ENCODE measurements around the gene SSH3. TPM values are rescaled to one million over a fixed set of nuclear protein-coding genes. Genes with fewer than 3 reads are reported as not detected.
A peak's percentile ranks its signal among the peaks of the same experiment; 100 is the strongest.
"Not testable (repeated sequence)": the region's sequence is repeated elsewhere in the genome, so short reads cannot be mapped to it uniquely, and the experiment has no call there.

Gene SSH3
- total RNA-seq = 10 to 100 TPM in 1 of 2 donors, 1 to 10 TPM in 1; 7.1 to 14.7 TPM
- 10 to 100 TPM; 14.2 to 21.5 TPM for polyA plus RNA-seq (ENCODE audit: insufficient read length in 2 of 2)
- long read RNA-seq, donor 1 = 0 reads
- long read RNA-seq, donor 2 = 0 reads
- long read RNA-seq, donor 3 = 0 reads
- long read RNA-seq, donor 4, partial matches to known transcripts = 9 of 11 reads
- long read RNA-seq, donor 4, other reads (novel, unspliced or antisense) = 0 of 11 reads

GRCh38 chr11:67303132-67303834 is at the start of gene SSH3:
Gene SSH3 (plus strand): TSS chr11:67303530. CDS start chr11:67303626, 96 bp downstream.
- peak within 1 kb of the TSS; percentile 49 for H3K4me3 ChIP-seq (ENCODE audit: low read depth, low read length)

GRCh38 chr11:67253872-67254624 is 49.3 kb upstream of the SSH3 start:
- peak in 1 of 6 donors; percentile 32 for DNase-seq (ENCODE audit: low read depth in 4 of 6, low spot score in 6 of 6)
- WGBS (ENCODE audit: insufficient coverage) = 96% methylated on average over 14 of the region's 14 CpGs
- Histone ChIP-seq H3K27me3 (ENCODE audit: control insufficient read depth, insufficient read depth, low read length) (no peaks in the 10 kb centered on the region), H3K4me1 (ENCODE audit: control insufficient read depth, insufficient read depth, low read length) (peaks cover 6% of the 10 kb centered on the region), H3K4me3 (ENCODE audit: low read depth, low read length) (no peak overlapping the region), H3K36me3 (ENCODE audit: control insufficient read depth, insufficient read depth, low read length) (peaks cover 71% of the 10 kb centered on the region), H3K27ac (ENCODE audit: low read depth, low read length) (peak overlapping the region; percentile 67), H3K9me3 (ENCODE audit: control insufficient read depth, insufficient read depth, low read length) (no peaks in the 10 kb centered on the region)

More at GRCh38 chr11:67303132-67303834, at the start of gene SSH3:
- peak within 1 kb of the TSS; percentile 33 for H3K27ac ChIP-seq (ENCODE audit: low read depth, low read length)
- H3K9me3 ChIP-seq (ENCODE audit: control insufficient read depth, insufficient read depth, low read length) = no peaks in the 10 kb centered on the region
- DNase-seq (ENCODE audit: low read depth in 4 of 6, low spot score in 6 of 6) = peak in 2 of 6 donors; percentile 37 to 73
- peaks cover 30% of the 10 kb centered on the region for H3K4me1 ChIP-seq (ENCODE audit: control insufficient read depth, insufficient read depth, low read length)
- 2% methylated on average over 64 of the region's 65 CpGs for WGBS (ENCODE audit: insufficient coverage)
- H3K27me3 ChIP-seq (ENCODE audit: control insufficient read depth, insufficient read depth, low read length) = no peaks in the 10 kb centered on the region
- H3K36me3 ChIP-seq (ENCODE audit: control insufficient read depth, insufficient read depth, low read length) = peaks cover 69% of the 10 kb centered on the region

DNA sequence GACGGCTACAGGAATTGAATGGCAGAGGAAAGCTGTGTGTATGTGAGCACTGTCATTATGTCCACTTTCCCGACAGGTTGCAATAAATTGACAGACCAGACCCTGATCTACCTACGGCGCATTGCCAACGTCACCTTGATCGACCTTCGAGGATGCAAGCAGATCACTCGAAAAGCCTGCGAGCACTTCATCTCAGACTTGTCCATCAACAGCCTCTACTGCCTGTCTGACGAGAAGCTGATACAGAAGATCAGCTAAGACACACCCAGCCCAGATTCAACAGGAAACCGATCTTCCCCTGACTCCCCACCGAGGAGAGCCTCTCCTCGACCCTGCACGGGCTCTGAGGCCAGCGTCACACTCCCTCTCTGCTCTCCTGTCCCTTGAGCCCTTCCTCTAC is 48.5 kb upstream of the SSH3 start:
- no peak for DNase-seq (ENCODE audit: low read depth in 4 of 6, low spot score in 6 of 6)
- H3K36me3 ChIP-seq (ENCODE audit: control insufficient read depth, insufficient read depth, low read length) = peaks cover 66% of the 10 kb centered on the region
- no peak overlapping the region for H3K27ac ChIP-seq (ENCODE audit: low read depth, low read length)
- peaks cover 6% of the 10 kb centered on the region for H3K4me1 ChIP-seq (ENCODE audit: control insufficient read depth, insufficient read depth, low read length)
- H3K27me3 ChIP-seq (ENCODE audit: control insufficient read depth, insufficient read depth, low read length) = no peaks in the 10 kb centered on the region
- H3K4me3 ChIP-seq (ENCODE audit: low read depth, low read length) = no peak overlapping the region
- no peaks in the 10 kb centered on the region for H3K9me3 ChIP-seq (ENCODE audit: control insufficient read depth, insufficient read depth, low read length)
- 91% methylated on average over 10 of the region's 15 CpGs for WGBS (ENCODE audit: insufficient coverage)

DNA sequence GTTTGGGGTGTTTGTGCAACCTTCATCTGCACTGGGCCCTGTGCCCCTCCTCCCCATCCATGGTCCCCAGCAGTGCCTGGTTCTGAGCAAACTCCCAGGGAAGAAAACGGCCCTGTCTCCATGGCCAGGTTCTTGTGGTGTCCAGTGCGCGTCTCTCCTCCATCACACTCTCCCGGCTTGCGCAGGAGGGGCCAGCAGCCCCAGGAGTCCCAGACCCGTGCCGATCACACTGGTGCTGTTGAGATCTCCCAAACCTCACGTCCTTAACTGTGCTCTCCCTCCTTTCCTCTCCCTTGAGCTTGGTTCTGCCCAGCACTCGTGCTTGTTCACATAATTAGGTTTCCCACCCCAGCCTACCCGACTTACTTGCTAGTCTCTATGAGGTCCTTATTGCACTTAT is 48.0 kb upstream of the SSH3 start:
- no peaks in the 10 kb centered on the region for H3K9me3 ChIP-seq (ENCODE audit: control insufficient read depth, insufficient read depth, low read length)
- DNase-seq (ENCODE audit: low read depth in 4 of 6, low spot score in 6 of 6) = no peak
- peaks cover 61% of the 10 kb centered on the region for H3K36me3 ChIP-seq (ENCODE audit: control insufficient read depth, insufficient read depth, low read length)
- 88% methylated on average over 9 of the region's 10 CpGs for WGBS (ENCODE audit: insufficient coverage)
- no peaks in the 10 kb centered on the region for H3K27me3 ChIP-seq (ENCODE audit: control insufficient read depth, insufficient read depth, low read length)
- H3K27ac ChIP-seq (ENCODE audit: low read depth, low read length) = no peak overlapping the region
- peaks cover 6% of the 10 kb centered on the region for H3K4me1 ChIP-seq (ENCODE audit: control insufficient read depth, insufficient read depth, low read length)
- H3K4me3 ChIP-seq (ENCODE audit: low read depth, low read length) = no peak overlapping the region

DNA sequence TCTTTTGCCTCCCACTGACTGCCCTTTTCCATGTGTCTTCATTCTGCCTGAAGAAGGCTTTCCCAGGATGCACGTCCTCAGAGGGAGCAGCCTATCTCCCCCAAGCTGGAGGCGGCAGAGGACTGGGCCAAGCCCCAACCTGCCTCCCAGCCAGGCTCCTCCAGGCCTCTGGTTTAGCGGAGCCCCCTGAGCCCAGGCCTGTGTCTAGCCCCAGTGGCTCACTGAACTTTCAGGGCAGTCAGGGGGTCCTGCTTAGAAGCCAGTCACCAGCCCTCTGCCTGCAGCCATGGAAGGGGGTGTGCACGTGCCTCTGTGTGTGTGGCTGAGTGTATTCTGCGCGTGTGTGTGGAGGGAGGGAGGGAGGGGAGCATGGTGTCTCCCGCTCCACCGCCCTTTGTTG is 47.5 kb upstream of the SSH3 start:
- Histone ChIP-seq H3K4me3 (ENCODE audit: low read depth, low read length) (no peak overlapping the region), H3K27ac (ENCODE audit: low read depth, low read length) (no peak overlapping the region), H3K27me3 (ENCODE audit: control insufficient read depth, insufficient read depth, low read length) (no peaks in the 10 kb centered on the region), H3K4me1 (ENCODE audit: control insufficient read depth, insufficient read depth, low read length) (peaks cover 6% of the 10 kb centered on the region), H3K9me3 (ENCODE audit: control insufficient read depth, insufficient read depth, low read length) (no peaks in the 10 kb centered on the region), H3K36me3 (ENCODE audit: control insufficient read depth, insufficient read depth, low read length) (peaks cover 56% of the 10 kb centered on the region)
- 77% methylated on average over 7 of the region's 8 CpGs for WGBS (ENCODE audit: insufficient coverage)
- DNase-seq (ENCODE audit: low read depth in 4 of 6, low spot score in 6 of 6) = no peak

DNA sequence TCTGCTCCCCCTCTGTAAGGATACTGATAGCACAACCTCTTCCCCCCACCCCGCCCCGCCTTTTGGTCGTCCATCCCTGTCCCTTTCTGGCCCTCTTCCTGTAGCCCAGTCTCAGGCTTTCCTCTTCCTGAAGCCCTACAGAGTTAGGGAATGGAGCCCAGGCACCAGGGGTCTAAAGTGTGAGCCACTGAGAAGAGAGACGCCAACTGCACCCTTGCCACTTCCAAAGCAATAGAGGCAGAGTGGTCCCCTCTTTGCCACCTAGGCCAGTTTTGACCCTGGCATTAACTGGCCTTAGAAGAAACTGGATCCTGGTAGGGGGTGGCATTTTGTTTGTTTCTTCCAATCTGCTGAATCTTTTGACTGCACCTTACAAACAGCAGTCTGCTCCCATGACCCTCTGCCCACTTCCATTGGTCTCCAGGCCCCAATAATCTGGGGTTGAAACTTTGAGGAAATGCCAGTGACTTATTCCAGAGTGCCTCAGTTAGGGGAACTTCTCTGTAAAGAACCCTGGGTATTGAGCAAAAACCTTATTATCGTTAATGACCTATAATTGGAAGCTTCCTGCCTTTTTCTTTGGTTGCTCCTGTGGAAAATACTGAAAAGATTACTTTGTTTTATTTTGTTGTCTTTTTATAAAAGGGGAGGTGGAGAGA is 46.7 kb upstream of the SSH3 start:
- H3K4me3 ChIP-seq (ENCODE audit: low read depth, low read length) = no peak overlapping the region
- no peaks in the 10 kb centered on the region for H3K27me3 ChIP-seq (ENCODE audit: control insufficient read depth, insufficient read depth, low read length)
- no peak for DNase-seq (ENCODE audit: low read depth in 4 of 6, low spot score in 6 of 6)
- 76% methylated on average over 3 of the region's 5 CpGs for WGBS (ENCODE audit: insufficient coverage)
- H3K27ac ChIP-seq (ENCODE audit: low read depth, low read length) = no peak overlapping the region
- H3K9me3 ChIP-seq (ENCODE audit: control insufficient read depth, insufficient read depth, low read length) = no peaks in the 10 kb centered on the region
- peaks cover 11% of the 10 kb centered on the region for H3K4me1 ChIP-seq (ENCODE audit: control insufficient read depth, insufficient read depth, low read length)
- peaks cover 54% of the 10 kb centered on the region for H3K36me3 ChIP-seq (ENCODE audit: control insufficient read depth, insufficient read depth, low read length)

DNA sequence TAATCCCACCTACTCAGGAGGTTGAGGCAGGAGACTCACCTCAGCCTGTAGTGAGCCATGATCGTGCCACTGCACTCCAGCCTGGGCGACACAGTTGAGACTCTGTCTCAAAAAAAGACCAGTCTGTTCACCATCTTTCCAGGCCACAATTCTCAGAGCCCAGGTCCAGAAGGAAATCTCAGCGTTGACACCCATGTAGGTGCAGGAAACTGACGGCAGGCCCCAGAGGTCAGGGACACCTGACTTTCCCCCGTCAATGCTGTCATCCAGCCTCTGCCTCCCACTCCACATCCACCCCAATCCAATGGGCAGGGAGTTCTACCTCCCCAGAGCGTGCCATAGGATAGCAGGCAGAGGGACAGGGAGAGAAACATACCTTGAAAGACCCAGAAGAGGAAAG is 42.9 kb upstream of the SSH3 start:
- Histone ChIP-seq H3K4me1 (ENCODE audit: control insufficient read depth, insufficient read depth, low read length) (peaks cover 24% of the 10 kb centered on the region), H3K27me3 (ENCODE audit: control insufficient read depth, insufficient read depth, low read length) (no peaks in the 10 kb centered on the region), H3K36me3 (ENCODE audit: control insufficient read depth, insufficient read depth, low read length) (peaks cover 21% of the 10 kb centered on the region), H3K4me3 (ENCODE audit: low read depth, low read length) (no peak overlapping the region), H3K27ac (ENCODE audit: low read depth, low read length) (no peak overlapping the region), H3K9me3 (ENCODE audit: control insufficient read depth, insufficient read depth, low read length) (no peaks in the 10 kb centered on the region)
- no peak for DNase-seq (ENCODE audit: low read depth in 4 of 6, low spot score in 6 of 6)
- 89% methylated on average over 4 of the region's 6 CpGs for WGBS (ENCODE audit: insufficient coverage)

DNA sequence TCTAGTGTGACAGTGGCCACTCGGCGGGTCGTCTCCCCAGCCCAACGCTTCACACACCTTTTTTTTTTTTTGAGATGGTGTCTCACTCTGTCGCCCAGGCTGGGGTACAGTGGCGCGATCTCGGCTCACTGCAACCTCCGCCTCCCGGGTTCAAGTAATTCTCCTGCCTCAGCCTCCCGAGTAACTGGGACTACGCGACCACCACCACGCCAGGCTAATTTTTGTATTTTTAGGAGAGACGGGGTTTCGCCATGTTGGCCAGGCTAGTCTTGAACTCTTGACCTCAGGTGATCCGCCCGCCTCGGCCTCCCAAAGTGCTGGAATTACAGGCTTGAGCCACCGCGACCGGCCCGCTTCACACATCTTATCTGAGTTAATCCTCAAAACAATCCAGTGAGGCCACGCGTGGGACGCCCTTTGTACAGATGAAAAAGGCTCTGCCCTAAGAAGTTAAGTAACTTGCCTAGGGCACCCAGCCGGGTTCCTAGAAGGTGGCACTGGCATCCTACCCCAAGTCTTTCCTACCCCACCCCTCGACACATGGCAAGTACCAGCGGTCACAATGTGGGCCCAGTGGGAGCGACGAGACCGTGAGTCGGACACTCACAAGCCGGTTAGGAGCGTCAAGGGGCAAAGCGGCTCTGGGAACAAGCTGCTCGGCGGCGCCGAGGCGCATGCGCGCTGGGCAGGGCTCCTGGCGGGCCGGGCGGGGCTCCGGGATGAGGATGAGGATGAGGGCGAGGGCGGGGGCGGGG is 42.3 kb upstream of the SSH3 start:
- 27% methylated on average over 27 of the region's 50 CpGs for WGBS (ENCODE audit: insufficient coverage)
- DNase-seq (ENCODE audit: low read depth in 4 of 6, low spot score in 6 of 6) = peak in 2 of 6 donors; percentile 72 to 77

DNA sequence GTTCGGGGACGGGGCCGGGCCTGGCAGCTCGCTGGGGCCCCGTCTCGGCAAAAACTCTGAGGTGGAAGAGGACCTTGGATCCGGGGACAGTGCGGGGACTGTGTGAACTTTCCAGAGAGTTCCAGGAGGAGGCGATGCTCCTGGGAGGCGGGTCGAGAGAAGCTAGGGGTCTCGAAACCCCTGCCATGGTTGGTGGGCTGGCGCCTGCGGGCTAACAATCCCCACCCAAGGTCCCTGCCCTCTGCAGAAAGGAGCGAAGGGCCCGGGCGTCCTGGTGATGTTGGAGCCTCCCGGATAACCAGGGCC is 41.7 kb upstream of the SSH3 start:
- Histone ChIP-seq H3K27me3 (ENCODE audit: control insufficient read depth, insufficient read depth, low read length) (no peaks in the 10 kb centered on the region), H3K4me1 (ENCODE audit: control insufficient read depth, insufficient read depth, low read length) (peaks cover 31% of the 10 kb centered on the region), H3K27ac (ENCODE audit: low read depth, low read length) (no peak overlapping the region), H3K4me3 (ENCODE audit: low read depth, low read length) (peak overlapping the region; percentile 16), H3K9me3 (ENCODE audit: control insufficient read depth, insufficient read depth, low read length) (no peaks in the 10 kb centered on the region), H3K36me3 (ENCODE audit: control insufficient read depth, insufficient read depth, low read length) (peaks cover 9% of the 10 kb centered on the region)
- DNase-seq (ENCODE audit: low read depth in 4 of 6, low spot score in 6 of 6) = no peak
- 5% methylated on average over 18 of the region's 18 CpGs for WGBS (ENCODE audit: insufficient coverage)

More for the DNA sequence above, 42.3 kb upstream of the SSH3 start:
- H3K9me3 ChIP-seq (ENCODE audit: control insufficient read depth, insufficient read depth, low read length); H3K27ac ChIP-seq (ENCODE audit: low read depth, low read length); H3K27me3 ChIP-seq (ENCODE audit: control insufficient read depth, insufficient read depth, low read length): not testable (repeated sequence)
- H3K4me1 ChIP-seq (ENCODE audit: control insufficient read depth, insufficient read depth, low read length) = peaks cover 30% of the 10 kb centered on the region
- peak overlapping the region; percentile 35 for H3K4me3 ChIP-seq (ENCODE audit: low read depth, low read length)
- H3K36me3 ChIP-seq (ENCODE audit: control insufficient read depth, insufficient read depth, low read length) = peaks cover 14% of the 10 kb centered on the region
